ENCODE results near the gene USP40. TPM values are rescaled to one million over a fixed set of nuclear protein-coding genes. Genes with fewer than 3 reads are reported as not detected.
A peak's percentile ranks its signal among the peaks of the same experiment; 100 is the strongest.

USP40 gene
- polyA plus RNA-seq, 3 donors: 4.0 to 13.5 (median 5.1) TPM

GRCh38 chr2:233486778-233487552, 79.6 kb downstream of the USP40 start:
- Histone ChIP-seq H4K20me1 (ENCODE audit: insufficient read depth, low read length) (no peaks in the 10 kb centered on the region), H3K79me2 (ENCODE audit: insufficient read depth, low read length) (no peaks in the 10 kb centered on the region), H3K27me3 (ENCODE audit: control insufficient read depth in 2 of 2, insufficient read depth in 2 of 2, low read length in 2 of 2) (no peaks in the 10 kb centered on the region), H3K9ac (ENCODE audit: insufficient read depth, low read length, poor library complexity, severe bottlenecking) (no peak overlapping the region), H3K9me3 (replicated peaks in 1 of 2; ENCODE audit: control insufficient read depth in 1 of 2, insufficient read depth in 1 of 2, low read length in 2 of 2) (no peaks in the 10 kb centered on the region), H3K4me2 (replicated peaks; ENCODE audit: extremely low read depth, low read length, poor library complexity, severe bottlenecking) (no peak overlapping the region), H3K27ac (ENCODE audit: low read depth in 1 of 2, low read length in 2 of 2) (no peak overlapping the region), H3K4me1 (ENCODE audit: control insufficient read depth in 1 of 2, insufficient read depth in 2 of 2, low read length in 2 of 2) (no peaks in the 10 kb centered on the region), H2AFZ (ENCODE audit: insufficient read depth, low read depth, low read length, poor library complexity, severe bottlenecking) (no peak overlapping the region), H3K36me3 (replicated peaks in 1 of 2; ENCODE audit: control insufficient read depth in 1 of 2, insufficient read depth in 2 of 2, low read length in 2 of 2) (peaks cover 24 to 83% of the 10 kb centered on the region in 2 donors), H3K4me3 (replicated peaks in 1 of 3; ENCODE audit: low read depth in 2 of 3, low read length in 3 of 3) (no peak overlapping the region)
- Mint-ChIP-seq H3K4me1 (no peaks in the 10 kb centered on the region), H3K27me3 (ENCODE audit: low read depth in 3 of 3) (peaks cover 0 to 2% (median 0%) of the 10 kb centered on the region in 3 donors), H3K36me3 (peaks cover 58 to 82% of the 10 kb centered on the region in 2 donors), H3K27ac (no peak overlapping the region), H3K4me3 (no peak overlapping the region), H3K9me3 (peaks cover 0 to 2% (median 0%) of the 10 kb centered on the region in 7 donors)
- TF ChIP-seq CTCF (IDR thresholded peaks at IDR 0.05): no peak
- 93% methylated on average over 2 of the region's 4 CpGs for WGBS (ENCODE audit: insufficient coverage)
- no peak for DNase-seq
- intact Hi-C loops (cut with micrococcal nuclease): no loop called here

- Histone ChIP-seq H3K4me3 (replicated peaks in 1 of 3; ENCODE audit: low read depth in 2 of 3, low read length in 3 of 3) (no peak overlapping the region), H3K27ac (ENCODE audit: low read depth in 1 of 2, low read length in 2 of 2) (no peak overlapping the region), H3K9me3 (replicated peaks in 1 of 2; ENCODE audit: control insufficient read depth in 1 of 2, insufficient read depth in 1 of 2, low read length in 2 of 2) (no peaks in the 10 kb centered on the region), H3K27me3 (ENCODE audit: control insufficient read depth in 2 of 2, insufficient read depth in 2 of 2, low read length in 2 of 2) (no peaks in the 10 kb centered on the region), H3K79me2 (ENCODE audit: insufficient read depth, low read length) (no peaks in the 10 kb centered on the region), H3K4me1 (ENCODE audit: control insufficient read depth in 1 of 2, insufficient read depth in 2 of 2, low read length in 2 of 2) (no peaks in the 10 kb centered on the region), H3K9ac (ENCODE audit: insufficient read depth, low read length, poor library complexity, severe bottlenecking) (no peak overlapping the region), H2AFZ (ENCODE audit: insufficient read depth, low read depth, low read length, poor library complexity, severe bottlenecking) (no peak overlapping the region), H3K4me2 (replicated peaks; ENCODE audit: extremely low read depth, low read length, poor library complexity, severe bottlenecking) (no peak overlapping the region), H3K36me3 (replicated peaks in 1 of 2; ENCODE audit: control insufficient read depth in 1 of 2, insufficient read depth in 2 of 2, low read length in 2 of 2) (peaks cover 22 to 83% of the 10 kb centered on the region in 2 donors), H4K20me1 (ENCODE audit: insufficient read depth, low read length) (no peaks in the 10 kb centered on the region)
- intact Hi-C loops (cut with micrococcal nuclease): no loop called here
- H3K4me1 Mint-ChIP-seq: no peaks in the 10 kb centered on the region
- no peak for TF ChIP-seq CTCF (IDR thresholded peaks at IDR 0.05)
- H3K27ac Mint-ChIP-seq: peak overlapping the region in 1 of 7 donors; percentile 50
- no peak for DNase-seq
- no peak overlapping the region for H3K4me3 Mint-ChIP-seq
- peaks cover 55 to 84% of the 10 kb centered on the region in 2 donors for H3K36me3 Mint-ChIP-seq
- 93% methylated on average over 4 of the region's 4 CpGs for WGBS (ENCODE audit: insufficient coverage)
- H3K9me3 Mint-ChIP-seq: peaks cover 0 to 2% (median 0%) of the 10 kb centered on the region in 7 donors
- peaks cover 0 to 2% (median 0%) of the 10 kb centered on the region in 3 donors for H3K27me3 Mint-ChIP-seq (ENCODE audit: low read depth in 3 of 3)
These were observed 80.2 kb downstream of the USP40 start for GRCh38 chr2:233486357-233486756.
